Rectal smooth muscle tissue (tissue), 1 donor: ENCODE measurements around the gene EHD3.

ENCODE experiments used
- H3K27ac ChIP-seq: one replicate; pipeline ENCODE4 v1.7.0; 2013; ENCODE audit warnings: low read depth, low read length, inconsistent platforms
- H3K27me3 ChIP-seq: one replicate; pipeline ENCODE4 v1.7.0; 2013; ENCODE audit warnings: low read length; ENCODE audit not compliant: control insufficient read depth, insufficient read depth
- H3K36me3 ChIP-seq: one replicate; pipeline ENCODE4 v1.7.0; 2013; ENCODE audit warnings: low read length; ENCODE audit not compliant: control insufficient read depth, insufficient read depth
- H3K4me1 ChIP-seq: one replicate; pipeline ENCODE4 v1.7.0; 2013; ENCODE audit warnings: low read length; ENCODE audit not compliant: control insufficient read depth, insufficient read depth
- H3K4me3 ChIP-seq: one replicate; pipeline ENCODE4 v1.7.0; 2013; ENCODE audit warnings: low read length
- H3K9ac ChIP-seq: one replicate; pipeline ENCODE4 v1.7.0; 2013; ENCODE audit warnings: low read length

The EHD3 gene

GRCh38 chr2:31231571-31232302 is 2.2 kb upstream of the EHD3 start:
- no peak overlapping the region for H3K4me3 ChIP-seq
- no peaks in the 10 kb centered on the region for H3K27me3 ChIP-seq
- no peaks in the 10 kb centered on the region for H3K4me1 ChIP-seq
- no peaks in the 10 kb centered on the region for H3K36me3 ChIP-seq
- no peak overlapping the region for H3K9ac ChIP-seq
- no peak overlapping the region for H3K27ac ChIP-seq

- no peak overlapping the region for H3K27ac ChIP-seq
- no peak overlapping the region for H3K9ac ChIP-seq
- no peak overlapping the region for H3K4me3 ChIP-seq
- no peaks in the 10 kb centered on the region for H3K27me3 ChIP-seq
- no peaks in the 10 kb centered on the region for H3K4me1 ChIP-seq
- H3K36me3 ChIP-seq: no peaks in the 10 kb centered on the region
Measured at GRCh38 chr2:31232586-31232985, 1.4 kb upstream of the EHD3 start.

- no peak overlapping the region for H3K9ac ChIP-seq
- H3K27me3 ChIP-seq: no peaks in the 10 kb centered on the region
- H3K36me3 ChIP-seq: no peaks in the 10 kb centered on the region
- no peaks in the 10 kb centered on the region for H3K4me1 ChIP-seq
- no peak overlapping the region for H3K27ac ChIP-seq
- peak overlapping the region; percentile 63 for H3K4me3 ChIP-seq
Measured at GRCh38 chr2:31233231-31233630, 721 bp upstream of the EHD3 start.

- H3K27ac ChIP-seq: no peak overlapping the region
- no peaks in the 10 kb centered on the region for H3K4me1 ChIP-seq
Measured at GRCh38 chr2:31234683-31235503, 941 bp downstream of the EHD3 start.

GRCh38 chr2:31235504-31235902 is 1.6 kb downstream of the EHD3 start:
- no peaks in the 10 kb centered on the region for H3K4me1 ChIP-seq
- no peak overlapping the region for H3K9ac ChIP-seq
- no peak overlapping the region for H3K4me3 ChIP-seq
- H3K27ac ChIP-seq: no peak overlapping the region
- H3K27me3 ChIP-seq: no peaks in the 10 kb centered on the region
- H3K36me3 ChIP-seq: no peaks in the 10 kb centered on the region

More at GRCh38 chr2:31234683-31235503, 941 bp downstream of the EHD3 start:
- no peak overlapping the region for H3K9ac ChIP-seq
- H3K36me3 ChIP-seq: no peaks in the 10 kb centered on the region
- peak overlapping the region; percentile 63 for H3K4me3 ChIP-seq
- no peaks in the 10 kb centered on the region for H3K27me3 ChIP-seq

- Histone ChIP-seq H3K9ac (no peak overlapping the region), H3K4me3 (no peak overlapping the region), H3K4me1 (no peaks in the 10 kb centered on the region), H3K27me3 (no peaks in the 10 kb centered on the region), H3K27ac (no peak overlapping the region), H3K36me3 (no peaks in the 10 kb centered on the region)
Measured at GRCh38 chr2:31236433-31237205, 2.7 kb downstream of the EHD3 start.

GRCh38 chr2:31237348-31238017 is 3.5 kb downstream of the EHD3 start:
- Histone ChIP-seq H3K4me1 (no peaks in the 10 kb centered on the region), H3K27me3 (no peaks in the 10 kb centered on the region), H3K36me3 (no peaks in the 10 kb centered on the region), H3K4me3 (no peak overlapping the region), H3K9ac (no peak overlapping the region), H3K27ac (no peak overlapping the region)

- Histone ChIP-seq H3K36me3 (no peaks in the 10 kb centered on the region), H3K9ac (no peak overlapping the region), H3K4me1 (no peaks in the 10 kb centered on the region), H3K4me3 (no peak overlapping the region), H3K27ac (no peak overlapping the region), H3K27me3 (no peaks in the 10 kb centered on the region)
Measured at GRCh38 chr2:31238126-31238905, 4.4 kb downstream of the EHD3 start.

- H3K36me3 ChIP-seq: no peaks in the 10 kb centered on the region
- H3K27ac ChIP-seq: no peak overlapping the region
- no peaks in the 10 kb centered on the region for H3K4me1 ChIP-seq
- H3K9ac ChIP-seq: no peak overlapping the region
- H3K4me3 ChIP-seq: no peak overlapping the region
- no peaks in the 10 kb centered on the region for H3K27me3 ChIP-seq
Measured at GRCh38 chr2:31238906-31239592, 5.1 kb downstream of the EHD3 start.

GRCh38 chr2:31239593-31240177 is 5.7 kb downstream of the EHD3 start:
- Histone ChIP-seq H3K27me3 (no peaks in the 10 kb centered on the region), H3K27ac (no peak overlapping the region), H3K9ac (no peak overlapping the region), H3K36me3 (no peaks in the 10 kb centered on the region), H3K4me3 (no peak overlapping the region), H3K4me1 (no peaks in the 10 kb centered on the region)
